H9 (cell line): ENCODE data around the gene CSTPP1. TPM values are rescaled to one million over a fixed set of nuclear protein-coding genes. Genes with fewer than 3 reads are reported as not detected.

Experiments
- DNase-seq: peaks from one replicate; pipeline ENCODE4 v3.0.0-alpha.2; 2017
- H2AFZ ChIP-seq: one replicate; pipeline ENCODE4 v1.6.1; 2013; ENCODE audit warnings: mild to moderate bottlenecking, low read length, control low read depth, moderate library complexity
- H2AK5ac ChIP-seq: 2 replicates; pipeline ENCODE4 v1.6.1; 2013; ENCODE audit warnings: low read length, control low read depth, mixed read lengths; ENCODE audit not compliant: insufficient read length
- H2BK120ac ChIP-seq: one replicate; pipeline ENCODE4 v1.6.1; 2013; ENCODE audit warnings: low read depth, mild to moderate bottlenecking, low read length, control low read depth, inconsistent platforms; ENCODE audit not compliant: poor library complexity, severe bottlenecking
- H2BK12ac ChIP-seq: 2 replicates; pipeline ENCODE4 v1.6.1; 2013; ENCODE audit warnings: low read length, control low read depth, mixed read lengths, low read depth; ENCODE audit not compliant: insufficient read length
- H2BK15ac ChIP-seq: 2 replicates; pipeline ENCODE4 v1.6.1; 2013; ENCODE audit warnings: low read depth, low read length, control low read depth
- H2BK20ac ChIP-seq: one replicate; pipeline ENCODE4 v1.6.1; 2013; ENCODE audit warnings: low read depth, mild to moderate bottlenecking, low read length, control low read depth, inconsistent platforms; ENCODE audit not compliant: poor library complexity, severe bottlenecking
- H2BK5ac ChIP-seq: 2 replicates; pipeline ENCODE4 v1.6.1; 2013; ENCODE audit warnings: low read length, control low read depth, mixed read lengths; ENCODE audit not compliant: insufficient read length
- H3K14ac ChIP-seq: 2 replicates; pipeline ENCODE4 v1.6.1; 2013; ENCODE audit warnings: low read length, control low read depth; ENCODE audit not compliant: insufficient read depth
- H3K18ac ChIP-seq: 2 replicates; pipeline ENCODE4 v1.6.1; 2013; ENCODE audit warnings: low read depth, mild to moderate bottlenecking, mixed read lengths, low read length, control low read depth; ENCODE audit not compliant: insufficient read length
- H3K23ac ChIP-seq: 2 replicates; pipeline ENCODE4 v1.6.1; 2013; ENCODE audit warnings: low read length, control low read depth, mixed read lengths, low read depth; ENCODE audit not compliant: insufficient read length
- H3K23me2 ChIP-seq: 2 replicates; pipeline ENCODE4 v1.6.1; 2013; ENCODE audit warnings: low read depth, mild to moderate bottlenecking, mixed read lengths, low read length, control low read depth; ENCODE audit not compliant: insufficient read length, poor library complexity, severe bottlenecking
- H3K27ac ChIP-seq: 2 replicates; pipeline ENCODE4 v1.5.1; 2013; ENCODE audit warnings: low read length, control low read depth, mixed read lengths, low read depth; ENCODE audit not compliant: insufficient read length
- H3K27me3 ChIP-seq: 2 replicates; pipeline ENCODE4 v1.6.1; 2013; ENCODE audit warnings: low read length, control low read depth, inconsistent platforms; ENCODE audit not compliant: insufficient read depth
- H3K4ac ChIP-seq: 2 replicates; pipeline ENCODE4 v1.6.1; 2013; ENCODE audit warnings: low read depth, mild to moderate bottlenecking, control low read depth, inconsistent platforms, low read length, moderate library complexity
- H3K4me1 ChIP-seq: 2 replicates; pipeline ENCODE4 v1.6.1; 2013; ENCODE audit warnings: low read length, control low read depth, inconsistent platforms; ENCODE audit not compliant: insufficient read depth
- H3K4me2 ChIP-seq: 2 replicates; pipeline ENCODE4 v1.6.1; 2013; ENCODE audit warnings: low read length, control low read depth, mixed read lengths; ENCODE audit not compliant: insufficient read length, insufficient read depth
- H3K56ac ChIP-seq: 2 replicates; pipeline ENCODE4 v1.6.1; 2013; ENCODE audit warnings: low read depth, mild to moderate bottlenecking, mixed read lengths, low read length, control low read depth; ENCODE audit not compliant: insufficient read length
- H3K79me1 ChIP-seq: 2 replicates; pipeline ENCODE4 v1.6.1; 2013; ENCODE audit warnings: low read depth, mild to moderate bottlenecking, moderate library complexity, low read length, control low read depth, inconsistent platforms; ENCODE audit not compliant: insufficient read depth, poor library complexity, severe bottlenecking
- H3K79me2 ChIP-seq: 2 replicates; pipeline ENCODE4 v1.6.1; 2013; ENCODE audit warnings: low read length, control low read depth, inconsistent platforms; ENCODE audit not compliant: insufficient read depth
- H3K9ac ChIP-seq: 2 replicates; pipeline ENCODE4 v1.6.1; 2013; ENCODE audit warnings: low read length, control low read depth, mixed read lengths; ENCODE audit not compliant: insufficient read length; ENCODE audit errors: extremely low read depth
- H3K9me3 ChIP-seq: one replicate; pipeline ENCODE4 v1.6.1; 2013; ENCODE audit warnings: low read depth, low read length, inconsistent platforms; ENCODE audit not compliant: control insufficient read depth
- H3T11ph ChIP-seq: one replicate; pipeline ENCODE4 v1.6.1; 2013; ENCODE audit warnings: mild to moderate bottlenecking, low read length, control low read depth, inconsistent platforms
- H4K20me1 ChIP-seq: one replicate; pipeline ENCODE4 v1.6.1; 2013; ENCODE audit not compliant: control insufficient read depth, insufficient read length, insufficient read depth
- H4K5ac ChIP-seq: 2 replicates; pipeline ENCODE4 v1.6.1; 2013; ENCODE audit warnings: low read depth, mild to moderate bottlenecking, mixed read lengths, low read length, control low read depth; ENCODE audit not compliant: insufficient read length
- H4K8ac ChIP-seq: replicated peaks from 2 replicates; pipeline ENCODE4 v1.6.1; 2013; ENCODE audit warnings: low read length, control low read depth, mixed read lengths, low read depth; ENCODE audit not compliant: insufficient read length
- H4K91ac ChIP-seq: 2 replicates; pipeline ENCODE4 v1.6.1; 2013; ENCODE audit warnings: low read depth, mild to moderate bottlenecking, moderate library complexity, mixed read lengths, low read length, control low read depth; ENCODE audit not compliant: insufficient read length
- H3K27ac Mint-ChIP-seq, 3 experiments: 2 replicates in 2 of 3; 3 replicates in 1 of 3; pipeline ENCODE4 v1.8.0; 2020 to 2021; ENCODE audit warnings: mixed read lengths in 3 of 3, mild to moderate bottlenecking in 1 of 3, moderate library complexity in 1 of 3
- H3K27me3 Mint-ChIP-seq: 2 replicates; pipeline ENCODE4 v1.8.0; 2021; ENCODE audit warnings: low read depth, mild to moderate bottlenecking, moderate library complexity, mixed read lengths
- H3K36me3 Mint-ChIP-seq, 3 experiments: 2 replicates in 2 of 3; 3 replicates in 1 of 3; pipeline ENCODE4 v1.8.0; 2020 to 2021; ENCODE audit warnings: low read depth in 3 of 3, mixed read lengths in 3 of 3; ENCODE audit not compliant: insufficient read depth in 1 of 3
- H3K4me1 Mint-ChIP-seq, 2 experiments: 2 replicates each; pipeline ENCODE4 v1.8.0; 2020; ENCODE audit warnings: mixed read lengths in 2 of 2
- H3K4me3 Mint-ChIP-seq, 2 experiments: 2 replicates in 1 of 2; 3 replicates in 1 of 2; pipeline ENCODE4 v1.8.0; 2020 to 2021; ENCODE audit warnings: mild to moderate bottlenecking in 2 of 2, mixed read lengths in 2 of 2, moderate library complexity in 1 of 2
- H3K9me3 Mint-ChIP-seq, 2 experiments: 2 replicates in 1 of 2; 3 replicates in 1 of 2; pipeline ENCODE4 v1.8.0; 2020; ENCODE audit warnings: mild to moderate bottlenecking in 2 of 2, mixed read lengths in 2 of 2, moderate library complexity in 1 of 2
- WGBS: extraction: QIAGEN DNeasy Blood & Tissue Kit; methylation state at CpG from one replicate; pipeline ENCODE4 v1.1.7; 2013; ENCODE audit warnings: missing lambda C conversion rate, low lambda C conversion rate, mixed read lengths; ENCODE audit not compliant: insufficient read length; ENCODE audit errors: extremely low coverage; 5-methylcytosine and 5-hydroxymethylcytosine counted together
- total RNA-seq: library from RNA; stranded (reverse); gene quantifications from 2 replicates; pipeline ENCODE4 v1.2.1, GENCODE V29; 2021
- TF ChIP-seq, protein P1 (sequence below): fragments of 200-600 bp; sonication (generic); conservative IDR thresholded peaks from 3 replicates; pipeline ENCODE4 v1.8.0; 2021; ENCODE audit warnings: antibody characterized with exemption, mild to moderate bottlenecking

The CSTPP1 gene
- total RNA-seq, 1 experiment from 2014 or later = 21.2 TPM

DNA sequence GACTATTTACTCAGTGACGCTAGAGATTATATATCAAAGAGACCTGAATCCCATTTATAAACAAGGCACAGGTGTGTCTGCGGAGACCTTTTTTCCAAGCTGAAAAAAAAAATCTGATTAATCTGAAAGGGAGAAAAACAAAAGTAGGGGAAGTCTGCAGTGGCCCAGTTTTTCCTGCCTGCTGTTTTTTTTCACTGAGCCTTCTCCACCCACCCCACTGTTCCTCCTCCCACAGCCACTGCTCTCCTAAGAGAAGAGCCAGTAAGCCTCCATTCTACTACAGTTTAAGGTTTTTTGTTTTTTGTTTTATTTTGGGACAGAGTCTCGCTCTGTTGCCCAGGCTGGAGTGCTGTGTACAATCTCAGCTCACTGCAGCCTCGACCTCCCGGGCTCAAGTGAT lies 221.7 kb downstream of the CSTPP1 start:
- Mint-ChIP-seq H3K27me3 (no peaks in the 10 kb centered on the region; the same call in 1 of the 2 replicates), H3K36me3 (peaks cover 0 to 2% (median 0%) of the 10 kb centered on the region in 3 experiments; a peak in 1 of 7 replicates), H3K4me3 (no peak overlapping the region), H3K27ac (peak overlapping the region; percentile 13 to 64 (median 63); a peak in 4 of 7 replicates), H3K4me1 (peaks cover 20 to 27% of the 10 kb centered on the region in 2 experiments), H3K9me3 (no peaks in the 10 kb centered on the region; a peak in 1 of 5 replicates)
- Histone ChIP-seq H3K56ac (no peak overlapping the region), H3K18ac (no peak overlapping the region), H3K79me1 (no peaks in the 10 kb centered on the region), H4K5ac (no peak overlapping the region), H3K4me1 (peaks cover 3% of the 10 kb centered on the region; the same call in 1 of the 2 replicates), H2BK5ac (no peak overlapping the region), H2BK15ac (no peak overlapping the region), H3K23ac (no peak overlapping the region), H3K14ac (no peak overlapping the region), H2AFZ (no peak overlapping the region), H3K79me2 (no peaks in the 10 kb centered on the region), H4K91ac (no peak overlapping the region), H3K4me2 (no peak overlapping the region), H3K9me3 (no peaks in the 10 kb centered on the region), H4K8ac (no peak overlapping the region), H2BK12ac (no peak overlapping the region), H4K20me1 (no peaks in the 10 kb centered on the region), H2BK20ac (no peak overlapping the region), H2AK5ac (no peak overlapping the region), H2BK120ac (no peak overlapping the region), H3K9ac (no peak overlapping the region), H3T11ph (no peak overlapping the region), H3K23me2 (no peaks in the 10 kb centered on the region), H3K27ac (no peak overlapping the region), H3K27me3 (no peaks in the 10 kb centered on the region), H3K4ac (no peak overlapping the region)
- WGBS = no CpG with 5 or more reads among the region's 5 CpGs
- TF ChIP-seq, protein P1, sequence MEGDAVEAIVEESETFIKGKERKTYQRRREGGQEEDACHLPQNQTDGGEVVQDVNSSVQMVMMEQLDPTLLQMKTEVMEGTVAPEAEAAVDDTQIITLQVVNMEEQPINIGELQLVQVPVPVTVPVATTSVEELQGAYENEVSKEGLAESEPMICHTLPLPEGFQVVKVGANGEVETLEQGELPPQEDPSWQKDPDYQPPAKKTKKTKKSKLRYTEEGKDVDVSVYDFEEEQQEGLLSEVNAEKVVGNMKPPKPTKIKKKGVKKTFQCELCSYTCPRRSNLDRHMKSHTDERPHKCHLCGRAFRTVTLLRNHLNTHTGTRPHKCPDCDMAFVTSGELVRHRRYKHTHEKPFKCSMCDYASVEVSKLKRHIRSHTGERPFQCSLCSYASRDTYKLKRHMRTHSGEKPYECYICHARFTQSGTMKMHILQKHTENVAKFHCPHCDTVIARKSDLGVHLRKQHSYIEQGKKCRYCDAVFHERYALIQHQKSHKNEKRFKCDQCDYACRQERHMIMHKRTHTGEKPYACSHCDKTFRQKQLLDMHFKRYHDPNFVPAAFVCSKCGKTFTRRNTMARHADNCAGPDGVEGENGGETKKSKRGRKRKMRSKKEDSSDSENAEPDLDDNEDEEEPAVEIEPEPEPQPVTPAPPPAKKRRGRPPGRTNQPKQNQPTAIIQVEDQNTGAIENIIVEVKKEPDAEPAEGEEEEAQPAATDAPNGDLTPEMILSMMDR = no peak
- DNase-seq = no peak
